K562 (cell line): ENCODE data around the gene NDUFC2. TPM values are rescaled to one million over a fixed set of nuclear protein-coding genes. Genes with fewer than 3 reads are reported as not detected.
A peak's percentile ranks its signal among the peaks of the same experiment; 100 is the strongest.

Experiments
- ATF4 ChIP-seq: fragments of 450-650 bp; formaldehyde crosslinking; IDR thresholded peaks from 2 replicates; pipeline ENCODE4 v1.4.0; 2022; ENCODE audit warnings: mild to moderate bottlenecking, moderate library complexity
- BACH1 ChIP-seq: fragments of 200-800 bp; sonication (Bioruptor generic); IDR thresholded peaks from 2 replicates; pipeline ENCODE4 v1.6.1; 2016; ENCODE audit warnings: missing genetic modification characterization, missing compliant biosample characterization
- MAZ ChIP-seq, 2 experiments: fragments of 450-650 bp in 1 of 2; sonication (generic) in 1 of 2; formaldehyde crosslinking; IDR thresholded peaks in 1 of 2; conservative IDR thresholded peaks in 1 of 2; 2 replicates each; pipeline versions ENCODE4 v1.4.0 to v1.5.0; 2020; ENCODE audit warnings: mild to moderate bottlenecking in 1 of 2, missing genetic modification reagents in 1 of 2
- MTA1 ChIP-seq: fragments of 450-650 bp; IDR thresholded peaks from 2 replicates; pipeline ENCODE4 v1.6.1; 2017; ENCODE audit warnings: borderline replicate concordance
- MTA2 ChIP-seq: fragments of 450-650 bp; IDR thresholded peaks from 2 replicates; pipeline ENCODE4 v1.6.1; 2016; ENCODE audit warnings: low read depth
- POLR2B ChIP-seq: fragments of 450-650 bp; IDR thresholded peaks from 2 replicates; pipeline ENCODE4 v1.6.1; 2018; ENCODE audit warnings: low read depth; ENCODE audit not compliant: partially characterized antibody
- POU5F1 ChIP-seq: fragments of 150-350 bp; IDR thresholded peaks from 2 replicates; pipeline ENCODE4 v1.6.1; 2014; ENCODE audit warnings: borderline replicate concordance, low read length, low read depth, mild to moderate bottlenecking; ENCODE audit not compliant: partially characterized antibody
- SP2 ChIP-seq: IDR thresholded peaks from 2 replicates; pipeline ENCODE4 v1.6.1; 2011; ENCODE audit warnings: mild to moderate bottlenecking, low read depth, low read length, moderate library complexity; ENCODE audit not compliant: poor library complexity, severe bottlenecking; ENCODE audit errors: extremely low read depth
- TCF7L2 ChIP-seq: fragments of 150-350 bp; IDR thresholded peaks from 2 replicates; pipeline ENCODE4 v1.6.1; 2016; ENCODE audit warnings: low read depth, mild to moderate bottlenecking, low read length, moderate library complexity
- ZNF449 ChIP-seq: fragments of 250-450 bp; sonication (Bioruptor Pico); IDR thresholded peaks from 2 replicates; pipeline ENCODE4 v1.8.0; 2022; ENCODE audit warnings: moderate library complexity, mild to moderate bottlenecking, inconsistent platforms
- ZNF511 ChIP-seq: sonication (generic); formaldehyde crosslinking; IDR thresholded peaks from 2 replicates; pipeline ENCODE4 v1.8.0; 2022; ENCODE audit warnings: mild to moderate bottlenecking, missing genetic modification reagents
- polyA plus RNA-seq, 8 experiments: library from polyadenylated mRNA; depleted of rRNA in 4 of 8; stranded (reverse) in 5 of 8; unstranded in 3 of 8; fragments of >200 nt; fragmentation: Nextera tagmentation in 2 of 8; fragmentation: Illumina TruSeq in 1 of 8; extraction: Ambion mirVana in 2 of 8; extraction: Trizol in 1 of 8; gene quantifications; 2 replicates each; pipeline versions ENCODE4 v1.2.1 to v1.2.3, GENCODE V29; 2011 to 2014; ENCODE audit warnings: inconsistent platforms in 1 of 8, missing spikeins in 1 of 8
- total RNA-seq, 7 experiments: library from RNA; depleted of rRNA in 6 of 7; stranded (reverse); fragments of >200 nt in 6 of 7; fragmentation: Illumina TruSeq in 2 of 7; extraction: Trizol in 2 of 7; gene quantifications; 2 replicates each; pipeline versions ENCODE4 v1.2.1 to v1.2.3, GENCODE V29; 2011 to 2021; ENCODE audit warnings: low replicate concordance in 1 of 7
- TF ChIP-seq, protein P1 (sequence below): fragments of 450-650 bp; IDR thresholded peaks from 2 replicates; pipeline ENCODE4 v1.6.1; 2018; ENCODE audit not compliant: partially characterized antibody
- TF ChIP-seq, protein P2 (sequence below): sonication (generic); formaldehyde crosslinking; IDR thresholded peaks from 2 replicates; pipeline ENCODE4 v1.8.1; 2023; ENCODE audit warnings: mild to moderate bottlenecking, missing genetic modification reagents

NDUFC2 gene
- total and polyA plus RNA-seq, 9 of the 15 experiments (the other 6 are each of a cell fraction or from before 2014, with no cell fraction given): 168 to 1,119 (median 442) TPM

GRCh38 chr11:78039919-78040671 lies 39.6 kb downstream of the NDUFC2 start (continued):
- TF ChIP-seq TCF7L2: no peak
- peak; percentile 39; the same call in 1 of the 2 replicates for TF ChIP-seq ATF4 (CRISPR knock-in tag)
- TF ChIP-seq ZNF511: no peak
- TF ChIP-seq POU5F1: no peak
- TF ChIP-seq POLR2B: peak; percentile 41
- TF ChIP-seq MTA2: peak; percentile 65
- no peak for TF ChIP-seq SP2
- TF ChIP-seq ZNF449 (CRISPR knock-in tag): 0 out of 2 replicates have a peak, but pooled peaks have one; percentile 8
- no peak for TF ChIP-seq MAZ (CRISPR knock-in tag; conservative IDR thresholded peaks at IDR 0.05 in 1 of 2, IDR thresholded peaks at IDR 0.05 in 1 of 2)
- TF ChIP-seq, protein P1, sequence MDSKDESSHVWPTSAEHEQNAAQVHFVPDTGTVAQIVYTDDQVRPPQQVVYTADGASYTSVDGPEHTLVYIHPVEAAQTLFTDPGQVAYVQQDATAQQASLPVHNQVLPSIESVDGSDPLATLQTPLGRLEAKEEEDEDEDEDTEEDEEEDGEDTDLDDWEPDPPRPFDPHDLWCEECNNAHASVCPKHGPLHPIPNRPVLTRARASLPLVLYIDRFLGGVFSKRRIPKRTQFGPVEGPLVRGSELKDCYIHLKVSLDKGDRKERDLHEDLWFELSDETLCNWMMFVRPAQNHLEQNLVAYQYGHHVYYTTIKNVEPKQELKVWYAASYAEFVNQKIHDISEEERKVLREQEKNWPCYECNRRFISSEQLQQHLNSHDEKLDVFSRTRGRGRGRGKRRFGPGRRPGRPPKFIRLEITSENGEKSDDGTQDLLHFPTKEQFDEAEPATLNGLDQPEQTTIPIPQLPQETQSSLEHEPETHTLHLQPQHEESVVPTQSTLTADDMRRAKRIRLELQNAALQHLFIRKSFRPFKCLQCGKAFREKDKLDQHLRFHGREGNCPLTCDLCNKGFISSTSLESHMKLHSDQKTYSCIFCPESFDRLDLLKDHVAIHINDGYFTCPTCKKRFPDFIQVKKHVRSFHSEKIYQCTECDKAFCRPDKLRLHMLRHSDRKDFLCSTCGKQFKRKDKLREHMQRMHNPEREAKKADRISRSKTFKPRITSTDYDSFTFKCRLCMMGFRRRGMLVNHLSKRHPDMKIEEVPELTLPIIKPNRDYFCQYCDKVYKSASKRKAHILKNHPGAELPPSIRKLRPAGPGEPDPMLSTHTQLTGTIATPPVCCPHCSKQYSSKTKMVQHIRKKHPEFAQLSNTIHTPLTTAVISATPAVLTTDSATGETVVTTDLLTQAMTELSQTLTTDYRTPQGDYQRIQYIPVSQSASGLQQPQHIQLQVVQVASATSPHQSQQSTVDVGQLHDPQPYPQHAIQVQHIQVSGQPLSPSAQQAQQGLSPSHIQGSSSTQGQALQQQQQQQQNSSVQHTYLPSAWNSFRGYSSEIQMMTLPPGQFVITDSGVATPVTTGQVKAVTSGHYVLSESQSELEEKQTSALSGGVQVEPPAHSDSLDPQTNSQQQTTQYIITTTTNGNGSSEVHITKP: no peak
- peak; percentile 39; the same call in 1 of the 2 replicates for TF ChIP-seq BACH1 (tag)
- 0 out of 2 replicates have a peak, but pooled peaks have one; percentile 86 for TF ChIP-seq MTA1
- TF ChIP-seq, protein P2, sequence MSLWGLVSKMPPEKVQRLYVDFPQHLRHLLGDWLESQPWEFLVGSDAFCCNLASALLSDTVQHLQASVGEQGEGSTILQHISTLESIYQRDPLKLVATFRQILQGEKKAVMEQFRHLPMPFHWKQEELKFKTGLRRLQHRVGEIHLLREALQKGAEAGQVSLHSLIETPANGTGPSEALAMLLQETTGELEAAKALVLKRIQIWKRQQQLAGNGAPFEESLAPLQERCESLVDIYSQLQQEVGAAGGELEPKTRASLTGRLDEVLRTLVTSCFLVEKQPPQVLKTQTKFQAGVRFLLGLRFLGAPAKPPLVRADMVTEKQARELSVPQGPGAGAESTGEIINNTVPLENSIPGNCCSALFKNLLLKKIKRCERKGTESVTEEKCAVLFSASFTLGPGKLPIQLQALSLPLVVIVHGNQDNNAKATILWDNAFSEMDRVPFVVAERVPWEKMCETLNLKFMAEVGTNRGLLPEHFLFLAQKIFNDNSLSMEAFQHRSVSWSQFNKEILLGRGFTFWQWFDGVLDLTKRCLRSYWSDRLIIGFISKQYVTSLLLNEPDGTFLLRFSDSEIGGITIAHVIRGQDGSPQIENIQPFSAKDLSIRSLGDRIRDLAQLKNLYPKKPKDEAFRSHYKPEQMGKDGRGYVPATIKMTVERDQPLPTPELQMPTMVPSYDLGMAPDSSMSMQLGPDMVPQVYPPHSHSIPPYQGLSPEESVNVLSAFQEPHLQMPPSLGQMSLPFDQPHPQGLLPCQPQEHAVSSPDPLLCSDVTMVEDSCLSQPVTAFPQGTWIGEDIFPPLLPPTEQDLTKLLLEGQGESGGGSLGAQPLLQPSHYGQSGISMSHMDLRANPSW (CRISPR knock-in tag): no peak
